Ectodermal cell (in vitro differentiated cells): ENCODE data around the gene GABRR1.

Experiments
- H3K27ac ChIP-seq: 2 replicates; pipeline ENCODE4 v1.7.0; 2013; ENCODE audit warnings: mild to moderate bottlenecking, low read depth, low read length; ENCODE audit not compliant: insufficient read depth, poor library complexity, severe bottlenecking
- H3K27me3 ChIP-seq: 2 replicates; pipeline ENCODE4 v1.7.0; 2013; ENCODE audit warnings: mild to moderate bottlenecking, low read length; ENCODE audit not compliant: insufficient read depth, control insufficient read depth, poor library complexity, severe bottlenecking
- H3K36me3 ChIP-seq: one replicate; pipeline ENCODE4 v1.7.0; 2013; ENCODE audit warnings: low read length; ENCODE audit not compliant: control insufficient read depth, insufficient read depth
- H3K4me1 ChIP-seq: one replicate; pipeline ENCODE4 v1.7.0; 2013; ENCODE audit warnings: low read length; ENCODE audit not compliant: control insufficient read depth, insufficient read depth
- H3K4me3 ChIP-seq: 2 replicates; pipeline ENCODE4 v1.7.0; 2013; ENCODE audit warnings: low read depth, low read length, control low read depth; ENCODE audit not compliant: insufficient read depth
- H3K9me3 ChIP-seq: 2 replicates; pipeline ENCODE4 v1.7.0; 2013; ENCODE audit warnings: mild to moderate bottlenecking, low read length, moderate library complexity; ENCODE audit not compliant: control insufficient read depth
- WGBS, 2 experiments: methylation state at CpG; one replicate each; pipeline ENCODE4 v1.1.7; 2013; ENCODE audit warnings: missing lambda C conversion rate in 2 of 2; 5-methylcytosine and 5-hydroxymethylcytosine counted together

GABRR1 gene

GRCh38 chr6:89198235-89198634 is 18.9 kb downstream of the GABRR1 start:
- Histone ChIP-seq H3K27me3 (no peaks in the 10 kb centered on the region), H3K4me3 (no peak overlapping the region), H3K27ac (no peak overlapping the region), H3K36me3 (no peaks in the 10 kb centered on the region), H3K4me1 (peaks cover 3% of the 10 kb centered on the region), H3K9me3 (no peaks in the 10 kb centered on the region)
- WGBS, 2 experiments = 69 to 72% methylated on average over 7 of the region's 7 CpGs

GRCh38 chr6:89197141-89197540 is 20.0 kb downstream of the GABRR1 start:
- H3K27me3 ChIP-seq = no peaks in the 10 kb centered on the region
- H3K4me3 ChIP-seq = no peak overlapping the region
- peaks cover 3% of the 10 kb centered on the region for H3K4me1 ChIP-seq
- WGBS, 2 experiments = 61 to 69% methylated on average over 4 of the region's 4 CpGs
- no peaks in the 10 kb centered on the region for H3K36me3 ChIP-seq
- H3K9me3 ChIP-seq = no peaks in the 10 kb centered on the region
- no peak overlapping the region for H3K27ac ChIP-seq

GRCh38 chr6:89194559-89194958 is 22.6 kb downstream of the GABRR1 start:
- Histone ChIP-seq H3K4me1 (peaks cover 17% of the 10 kb centered on the region), H3K4me3 (no peak overlapping the region), H3K9me3 (no peaks in the 10 kb centered on the region), H3K27ac (no peak overlapping the region), H3K27me3 (no peaks in the 10 kb centered on the region), H3K36me3 (no peaks in the 10 kb centered on the region)
- 100% methylated on average over 1 of the region's 1 CpG for WGBS, 2 experiments

- 49 to 77% methylated on average over 2 to 5 of the region's 5 CpGs for WGBS, 2 experiments
- Histone ChIP-seq H3K4me3 (no peak overlapping the region), H3K36me3 (no peaks in the 10 kb centered on the region), H3K27me3 (no peaks in the 10 kb centered on the region), H3K4me1 (peaks cover 13% of the 10 kb centered on the region), H3K27ac (no peak overlapping the region), H3K9me3 (no peaks in the 10 kb centered on the region)
Observed at GRCh38 chr6:89190741-89191140, 26.4 kb downstream of the GABRR1 start.

- H3K27me3 ChIP-seq = no peaks in the 10 kb centered on the region
- no peaks in the 10 kb centered on the region for H3K36me3 ChIP-seq
- H3K27ac ChIP-seq = no peak overlapping the region
- peaks cover 13% of the 10 kb centered on the region for H3K4me1 ChIP-seq
- no peaks in the 10 kb centered on the region for H3K9me3 ChIP-seq
- no peak overlapping the region for H3K4me3 ChIP-seq
- 80 to 87% methylated on average over 5 of the region's 5 CpGs for WGBS, 2 experiments
Observed at GRCh38 chr6:89187504-89187903, 29.7 kb downstream of the GABRR1 start.

- Histone ChIP-seq H3K27me3 (no peaks in the 10 kb centered on the region), H3K27ac (no peak overlapping the region), H3K4me3 (no peak overlapping the region), H3K9me3 (no peaks in the 10 kb centered on the region), H3K4me1 (peaks cover 13% of the 10 kb centered on the region), H3K36me3 (no peaks in the 10 kb centered on the region)
- WGBS, 2 experiments = 95 to 98% methylated on average over 2 of the region's 2 CpGs
Observed at GRCh38 chr6:89186762-89187161, 30.4 kb downstream of the GABRR1 start.

GRCh38 chr6:89184344-89184743 is 32.8 kb downstream of the GABRR1 start:
- no peaks in the 10 kb centered on the region for H3K4me1 ChIP-seq
- H3K36me3 ChIP-seq = no peaks in the 10 kb centered on the region
- H3K9me3 ChIP-seq = no peaks in the 10 kb centered on the region
- 83 to 88% methylated on average over 9 of the region's 9 CpGs for WGBS, 2 experiments
- no peak overlapping the region for H3K27ac ChIP-seq
- no peak overlapping the region for H3K4me3 ChIP-seq
- H3K27me3 ChIP-seq = no peaks in the 10 kb centered on the region

- Histone ChIP-seq H3K4me3 (no peak overlapping the region), H3K4me1 (no peaks in the 10 kb centered on the region), H3K27me3 (no peaks in the 10 kb centered on the region), H3K9me3 (no peaks in the 10 kb centered on the region), H3K27ac (no peak overlapping the region), H3K36me3 (no peaks in the 10 kb centered on the region)
- WGBS, 2 experiments = 74 to 76% methylated on average over 2 of the region's 2 CpGs
Observed at GRCh38 chr6:89183294-89183693, 33.9 kb downstream of the GABRR1 start.

- Histone ChIP-seq H3K27me3 (no peaks in the 10 kb centered on the region), H3K4me3 (no peak overlapping the region), H3K36me3 (no peaks in the 10 kb centered on the region), H3K27ac (no peak overlapping the region), H3K4me1 (no peaks in the 10 kb centered on the region), H3K9me3 (no peaks in the 10 kb centered on the region)
- WGBS, 2 experiments = 90% methylated on average over 1 of the region's 1 CpG
Observed at GRCh38 chr6:89180971-89181370, 36.2 kb downstream of the GABRR1 start.

GRCh38 chr6:89180112-89180511 is 37.0 kb downstream of the GABRR1 start:
- 95 to 96% methylated on average over 13 of the region's 13 CpGs for WGBS, 2 experiments
- Histone ChIP-seq H3K27me3 (no peaks in the 10 kb centered on the region), H3K4me3 (no peak overlapping the region), H3K27ac (no peak overlapping the region), H3K9me3 (no peaks in the 10 kb centered on the region), H3K36me3 (no peaks in the 10 kb centered on the region), H3K4me1 (no peaks in the 10 kb centered on the region)

- Histone ChIP-seq H3K4me3 (no peak overlapping the region), H3K9me3 (no peaks in the 10 kb centered on the region), H3K36me3 (no peaks in the 10 kb centered on the region), H3K4me1 (no peaks in the 10 kb centered on the region), H3K27ac (no peak overlapping the region), H3K27me3 (no peaks in the 10 kb centered on the region)
- WGBS, 2 experiments = 93 to 96% methylated on average over 2 to 3 of the region's 4 CpGs
Observed at GRCh38 chr6:89173634-89174033, 43.5 kb downstream of the GABRR1 start.
